ENCODE data around the gene PCDHGA1.
A peak's percentile ranks its signal among the peaks of the same experiment; 100 is the strongest.
"Not testable (repeated sequence)": the region's sequence is repeated elsewhere in the genome, so short reads cannot be mapped to it uniquely, and the experiment has no call there.

PCDHGA1 gene

GRCh38 chr5:141330299-141331080, at the start of gene PCDHGA1:
Gene PCDHGA1 (plus strand): TSS chr5:141330514.
- DNase-seq = peak; percentile 61

- no peak for DNase-seq
Measured at GRCh38 chr5:141298376-141298775, 31.9 kb upstream of the PCDHGA1 start.

GRCh38 chr5:141303756-141304155, 26.6 kb upstream of the PCDHGA1 start, which contains the start of gene SLC25A2:
Gene SLC25A2 (minus strand): TSS chr5:141304049. CDS start chr5:141303865, 184 bp downstream.
- no peak for DNase-seq

GRCh38 chr5:141306630-141307029, 23.7 kb upstream of the PCDHGA1 start:
- DNase-seq = no peak

- DNase-seq = no peak
Measured at GRCh38 chr5:141313711-141314110, 16.6 kb upstream of the PCDHGA1 start.

GRCh38 chr5:141316963-141317362, 13.4 kb upstream of the PCDHGA1 start:
- DNase-seq = not testable (repeated sequence)

- no peak for DNase-seq
Measured at GRCh38 chr5:141319202-141319601, 11.1 kb upstream of the PCDHGA1 start.

GRCh38 chr5:141319699-141320098, 10.6 kb upstream of the PCDHGA1 start:
- no peak for DNase-seq

GRCh38 chr5:141320225-141321169, 9.8 kb upstream of the PCDHGA1 start, which contains the start of gene TAF7:
Gene TAF7 (minus strand): TSS chr5:141320784. CDS start chr5:141320044, 740 bp downstream.
- DNase-seq = peak; percentile 96

GRCh38 chr5:141322261-141322660, 8.1 kb upstream of the PCDHGA1 start:
- no peak for DNase-seq

GRCh38 chr5:141326088-141326854, 4.0 kb upstream of the PCDHGA1 start:
- DNase-seq = peak; percentile 88

- no peak for DNase-seq
Measured at GRCh38 chr5:141328231-141328630, 2.1 kb upstream of the PCDHGA1 start.

GRCh38 chr5:141332571-141332970, 2.3 kb downstream of the PCDHGA1 start:
- DNase-seq = not testable (repeated sequence)

GRCh38 chr5:141338538-141339306, 8.4 kb downstream of the PCDHGA1 start, which contains the start of gene PCDHGA2:
Gene PCDHGA2 (plus strand): TSS chr5:141338760.
- DNase-seq = peak; percentile 44

GRCh38 chr5:141340781-141341354, 10.6 kb downstream of the PCDHGA1 start:
- DNase-seq = not testable (repeated sequence)

- DNase-seq = peak; percentile 4
Measured at GRCh38 chr5:141342773-141343172, 12.5 kb downstream of the PCDHGA1 start.

GRCh38 chr5:141343242-141343952, 13.1 kb downstream of the PCDHGA1 start, which contains the start of gene PCDHGA3:
Gene PCDHGA3 (plus strand): TSS chr5:141343829. CDS start chr5:141344034, 205 bp downstream.
- DNase-seq = peak; percentile 6

GRCh38 chr5:141343953-141344463, 13.7 kb downstream of the PCDHGA1 start:
- DNase-seq = no peak

- no peak for DNase-seq
Measured at GRCh38 chr5:141345327-141345726, 15.0 kb downstream of the PCDHGA1 start.

- not testable (repeated sequence) for DNase-seq
Measured at GRCh38 chr5:141346017-141346416, 15.7 kb downstream of the PCDHGA1 start.

All from NCI-H69 (cell line).